H7 (cell line): ENCODE measurements around the gene MAPK12. TPM values are rescaled to one million over a fixed set of nuclear protein-coding genes. Genes with fewer than 3 reads are reported as not detected.

Source experiments
- DNase-seq: peaks from one replicate; pipeline ENCODE4 v3.0.0; 2012
- H3K27me3 ChIP-seq: 2 replicates; pipeline ENCODE4 v1.6.0; 2011; ENCODE audit warnings: mild to moderate bottlenecking, low read length; ENCODE audit not compliant: control insufficient read depth, insufficient read depth
- H3K36me3 ChIP-seq: replicated peaks from 2 replicates; pipeline ENCODE4 v1.5.1; 2011; ENCODE audit warnings: low read length; ENCODE audit not compliant: control insufficient read depth, insufficient read depth
- H3K4me3 ChIP-seq: 2 replicates; pipeline ENCODE4 v1.5.1; 2011; ENCODE audit warnings: low read depth, mild to moderate bottlenecking, control low read depth, low read length, moderate library complexity; ENCODE audit not compliant: insufficient read depth
- total RNA-seq: library from RNA; depleted of rRNA; stranded (reverse); fragments of >200 nt; shearing (Covaris generic); gene quantifications from 2 replicates; pipeline ENCODE4 v1.2.3, GENCODE V29; 2014

The MAPK12 gene
- total RNA-seq, 1 experiment from 2014 or later = 23.8 TPM

DNA sequence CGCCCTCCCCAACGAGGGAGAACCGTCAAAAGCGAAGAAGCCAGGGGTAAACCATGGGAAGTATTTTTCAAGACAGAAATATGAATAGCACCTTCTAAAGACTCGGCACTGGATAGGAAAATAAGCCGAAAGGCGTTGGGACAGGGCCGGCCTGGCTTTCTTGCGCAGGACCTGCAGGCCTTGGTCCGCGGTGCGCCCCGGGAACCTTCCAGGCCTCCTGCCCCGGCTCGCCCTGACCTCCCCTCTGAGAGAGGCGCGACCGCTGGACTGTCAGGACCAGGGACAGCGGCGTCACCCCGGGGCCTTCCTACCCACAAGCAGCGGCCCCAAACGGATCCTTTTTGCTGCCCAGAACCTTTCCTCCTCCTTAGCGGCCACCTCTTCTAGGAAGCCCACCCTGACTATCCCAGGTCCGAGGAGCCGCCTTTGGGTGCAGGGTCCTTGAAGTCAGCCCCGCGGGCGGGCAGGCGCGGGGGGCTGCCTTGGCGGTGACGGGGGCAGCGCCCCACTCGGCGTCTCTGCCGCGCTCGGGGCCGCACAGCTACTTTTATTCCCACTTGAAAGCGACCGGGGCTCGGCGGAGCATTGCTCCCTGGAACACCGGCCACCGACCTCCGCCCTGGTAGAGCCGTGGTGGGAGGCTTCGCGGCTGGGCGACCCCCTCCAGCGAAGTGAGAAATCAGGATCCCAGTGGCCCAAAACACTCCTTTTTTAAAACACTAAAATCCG lies 9.3 kb upstream of the MAPK12 start:
- Histone ChIP-seq H3K36me3 (no peaks in the 10 kb centered on the region; the same call in 1 of the 2 replicates), H3K27me3 (peaks cover 53% of the 10 kb centered on the region), H3K4me3 (peak overlapping the region; percentile 30)
- DNase-seq = peak; percentile 96

DNA sequence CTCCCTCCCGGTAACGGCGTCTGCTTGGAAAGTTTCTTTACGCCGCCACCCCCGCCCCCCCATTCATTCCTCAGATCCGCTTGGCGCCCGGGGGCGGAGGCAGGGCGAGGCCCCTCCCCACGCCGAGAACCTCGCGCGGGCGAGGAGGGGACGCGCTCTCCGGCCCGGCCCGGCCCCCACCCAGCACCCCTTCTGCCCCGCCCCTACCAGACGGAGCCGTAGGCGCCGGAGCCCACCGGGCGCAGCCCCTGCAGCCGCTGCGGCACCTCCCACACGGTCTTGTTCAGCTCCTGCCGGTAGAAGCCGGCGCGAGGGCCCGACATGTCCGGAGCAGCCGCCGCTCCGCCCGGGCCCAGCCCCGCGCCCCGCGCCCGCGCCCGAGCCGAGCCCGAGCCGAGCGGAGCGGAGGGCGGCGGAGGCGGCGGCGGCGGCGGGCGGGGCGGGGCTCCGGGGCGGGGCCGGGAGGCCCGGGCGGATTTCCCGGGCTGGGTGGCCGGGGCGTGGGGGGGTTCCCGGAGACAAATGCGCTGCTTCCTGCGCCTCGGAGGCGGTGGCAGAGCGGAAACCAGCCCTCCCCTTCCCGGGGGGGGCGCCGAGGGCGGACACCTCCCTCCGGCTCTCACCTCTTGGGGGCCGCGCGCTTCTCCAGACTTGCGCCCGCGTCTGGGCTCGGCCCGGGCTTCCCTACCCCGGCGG lies 8.6 kb upstream of the MAPK12 start, which contains the start of gene MAPK11:
Gene MAPK11 (minus strand): TSS at position 411 of the 696 bp plus-strand sequence. CDS start 88 bp downstream, at position 323.
- H3K36me3 ChIP-seq = no peaks in the 10 kb centered on the region; the same call in 1 of the 2 replicates
- peaks cover 53% of the 10 kb centered on the region for H3K27me3 ChIP-seq
- DNase-seq = peak; percentile 89
- peak within 1 kb of the TSS; percentile 30 for H3K4me3 ChIP-seq

DNA sequence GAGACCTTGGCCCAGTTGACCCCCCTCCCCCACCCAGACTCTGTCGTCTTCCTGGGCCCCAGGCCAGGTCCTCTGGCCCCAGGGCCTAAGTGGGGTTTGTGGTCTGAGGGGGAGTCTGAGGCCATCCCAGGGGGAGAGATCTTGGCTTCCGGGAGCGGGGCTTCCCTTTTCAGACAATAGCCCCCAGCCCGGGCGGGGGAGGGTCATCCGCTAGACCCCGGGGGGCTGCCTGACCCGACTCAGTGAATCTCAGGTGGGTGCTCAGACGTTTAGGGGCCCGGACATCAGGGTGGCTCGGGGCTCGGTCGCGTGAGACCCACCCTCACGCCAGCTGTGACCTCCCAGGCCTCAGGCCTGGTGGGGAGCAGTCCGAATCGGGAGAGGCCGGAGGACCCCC lies 8.1 kb upstream of the MAPK12 start:
- peaks cover 53% of the 10 kb centered on the region for H3K27me3 ChIP-seq
- DNase-seq = peak; percentile 82
- H3K36me3 ChIP-seq = no peaks in the 10 kb centered on the region; the same call in 1 of the 2 replicates
- H3K4me3 ChIP-seq = peak overlapping the region; percentile 21; the same call in 1 of the 2 replicates

DNA sequence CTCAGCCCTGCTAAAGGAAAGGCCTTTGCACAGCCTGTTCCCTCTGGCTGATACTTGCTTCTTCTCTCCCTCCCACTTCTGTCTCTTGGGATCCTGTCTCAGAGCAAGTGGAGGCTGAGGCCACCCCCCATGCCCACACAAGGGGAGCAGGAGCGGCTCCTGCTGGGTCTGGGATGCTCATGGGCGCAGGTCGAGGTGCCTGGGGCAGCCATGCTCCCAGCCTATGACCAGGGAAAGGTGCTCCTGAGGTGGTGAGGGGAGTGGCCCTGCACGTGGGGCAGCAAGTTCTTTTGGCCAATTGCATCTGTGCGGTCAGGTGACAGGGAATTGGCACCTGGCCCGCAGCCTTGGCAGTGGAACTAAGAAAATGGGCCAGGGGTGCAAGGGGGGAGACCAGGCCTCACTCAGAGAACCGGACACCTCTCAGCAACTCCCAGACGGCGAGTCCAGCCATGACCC lies 7.2 kb upstream of the MAPK12 start:
- H3K27me3 ChIP-seq = peaks cover 53% of the 10 kb centered on the region
- no peak overlapping the region for H3K4me3 ChIP-seq
- H3K36me3 ChIP-seq = no peaks in the 10 kb centered on the region
- no peak for DNase-seq

DNA sequence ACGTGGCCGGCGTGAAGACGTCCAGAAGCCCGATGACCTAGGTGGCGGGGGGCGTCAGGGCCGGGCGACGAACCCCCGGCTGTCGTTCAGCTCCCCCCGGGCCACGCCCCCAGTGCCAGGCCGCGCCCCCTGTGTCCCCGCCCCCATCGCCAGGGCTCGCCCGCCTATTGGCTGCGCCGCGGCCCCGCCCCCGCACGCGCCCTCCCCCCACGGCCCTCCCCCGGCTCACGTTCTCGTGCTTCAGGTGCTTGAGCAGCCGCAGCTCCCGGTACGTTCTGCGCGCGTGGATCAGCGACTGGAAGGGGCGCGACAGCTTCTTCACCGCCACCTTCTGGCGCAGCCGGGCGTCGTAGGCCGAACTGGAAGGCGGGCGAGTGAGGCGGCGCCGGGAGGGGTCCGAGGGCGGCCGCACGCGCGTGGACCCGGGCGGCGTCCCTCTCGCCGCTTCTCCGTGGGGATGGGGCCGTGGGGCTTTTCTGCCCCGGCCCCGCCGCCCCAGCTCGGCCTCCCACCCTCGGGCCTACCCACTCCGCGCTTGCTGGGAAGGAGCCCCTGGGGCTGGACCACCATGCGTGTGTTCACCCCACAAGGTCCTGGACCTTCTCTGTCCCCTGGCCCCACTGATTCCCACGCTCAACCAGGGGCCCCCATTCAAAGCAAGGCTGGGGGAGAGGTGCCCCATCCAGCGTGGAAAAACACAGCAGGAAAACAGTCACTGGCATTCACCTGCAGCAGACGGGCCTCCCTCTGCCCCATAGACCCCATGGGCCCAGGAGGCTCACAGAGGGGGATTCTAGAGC lies 6.3 kb upstream of the MAPK12 start:
- H3K27me3 ChIP-seq = peaks cover 53% of the 10 kb centered on the region
- DNase-seq = peak; percentile 86
- no peaks in the 10 kb centered on the region for H3K36me3 ChIP-seq
- H3K4me3 ChIP-seq = peak overlapping the region; percentile 24

DNA sequence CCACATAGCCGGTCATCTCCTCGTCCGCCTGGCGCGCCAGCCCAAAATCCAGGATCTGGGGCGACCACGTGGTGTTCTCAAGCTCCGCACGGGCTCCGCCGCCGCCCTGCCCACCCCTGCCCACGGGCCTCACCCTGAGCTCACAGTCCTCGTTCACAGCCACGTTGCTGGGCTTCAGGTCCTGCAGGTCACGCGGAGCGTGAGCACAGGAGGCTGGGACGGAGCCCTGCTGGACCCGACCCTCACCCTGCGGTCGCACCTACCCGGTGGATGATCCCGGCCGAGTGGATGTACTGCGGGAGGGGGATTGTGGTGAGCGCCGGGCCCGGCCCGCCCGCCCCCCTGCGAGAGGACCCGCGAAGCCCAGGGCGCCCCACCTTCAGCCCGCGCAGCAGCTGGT lies 5.5 kb upstream of the MAPK12 start:
- no peak for DNase-seq
- peak overlapping the region; percentile 24 for H3K4me3 ChIP-seq
- no peaks in the 10 kb centered on the region for H3K36me3 ChIP-seq
- H3K27me3 ChIP-seq = peaks cover 55% of the 10 kb centered on the region

DNA sequence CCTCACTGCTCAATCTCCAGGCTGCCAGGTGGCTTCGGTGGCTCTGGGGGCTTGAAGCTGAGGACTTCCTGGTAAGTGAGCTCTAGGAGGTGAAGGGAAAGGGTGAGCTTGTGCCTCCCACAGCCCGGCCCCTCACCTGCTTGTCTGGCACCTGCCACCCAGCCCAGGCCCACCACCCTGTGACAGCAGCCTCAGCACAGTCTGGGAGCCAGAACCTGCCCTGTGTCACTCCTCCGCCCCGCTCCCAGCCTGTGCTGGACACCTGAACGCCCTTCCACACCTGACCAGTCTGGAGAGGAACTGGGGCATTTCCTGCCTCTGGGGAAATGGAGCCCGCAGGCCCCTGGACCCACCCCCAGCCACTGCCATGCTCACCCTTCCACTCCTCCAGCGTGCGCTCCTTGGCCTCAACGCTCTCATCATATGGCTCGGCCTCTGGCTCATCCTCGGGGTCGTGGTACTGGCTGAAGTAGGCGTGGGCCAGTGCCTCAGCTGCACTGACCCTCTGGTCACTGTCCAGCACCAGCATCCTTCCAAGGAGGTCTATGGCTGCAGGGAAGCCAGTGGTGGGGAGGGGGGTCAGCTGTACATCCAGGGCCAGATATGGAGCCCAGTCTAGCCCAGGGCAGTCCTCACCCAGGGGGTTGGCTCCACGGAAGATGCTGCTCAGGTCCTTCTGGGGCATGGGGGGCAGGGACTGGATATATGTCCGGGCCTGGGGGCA lies 3.6 kb upstream of the MAPK12 start:
- Histone ChIP-seq H3K36me3 (no peaks in the 10 kb centered on the region), H3K4me3 (no peak overlapping the region), H3K27me3 (peaks cover 53% of the 10 kb centered on the region)
- no peak for DNase-seq

DNA sequence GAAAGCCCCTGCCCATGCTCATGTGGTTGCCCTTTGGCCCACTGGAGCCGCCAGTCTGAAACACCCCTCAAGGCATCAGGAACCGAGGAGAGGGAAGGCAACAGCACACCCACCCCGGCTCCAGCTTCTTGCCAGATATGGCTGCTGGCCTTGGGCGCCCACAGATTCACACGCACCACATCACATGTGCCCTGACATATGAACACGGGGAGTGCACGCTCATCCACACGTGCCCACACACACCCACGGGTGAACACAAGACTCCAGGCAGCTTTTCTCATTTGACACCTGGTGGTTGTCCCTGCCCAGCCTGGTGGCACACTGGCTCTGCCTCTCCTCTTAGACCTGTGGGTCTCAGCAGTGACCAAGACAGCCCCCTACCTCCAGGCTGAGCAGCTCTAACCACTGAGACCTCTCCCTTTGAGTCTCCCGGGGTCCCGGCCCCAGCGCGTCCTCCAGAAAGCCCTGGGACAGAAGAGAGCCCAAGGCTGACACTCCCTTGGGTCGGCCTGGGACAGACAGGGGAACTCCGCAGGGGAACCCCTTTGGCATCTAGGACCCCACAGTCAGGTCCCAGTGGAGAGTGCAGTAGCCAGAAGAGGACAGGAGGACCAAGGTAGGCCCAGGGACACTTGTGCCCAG lies 2.7 kb upstream of the MAPK12 start:
- H3K27me3 ChIP-seq = peaks cover 47% of the 10 kb centered on the region
- DNase-seq = no peak
- no peaks in the 10 kb centered on the region for H3K36me3 ChIP-seq
- H3K4me3 ChIP-seq = no peak overlapping the region

DNA sequence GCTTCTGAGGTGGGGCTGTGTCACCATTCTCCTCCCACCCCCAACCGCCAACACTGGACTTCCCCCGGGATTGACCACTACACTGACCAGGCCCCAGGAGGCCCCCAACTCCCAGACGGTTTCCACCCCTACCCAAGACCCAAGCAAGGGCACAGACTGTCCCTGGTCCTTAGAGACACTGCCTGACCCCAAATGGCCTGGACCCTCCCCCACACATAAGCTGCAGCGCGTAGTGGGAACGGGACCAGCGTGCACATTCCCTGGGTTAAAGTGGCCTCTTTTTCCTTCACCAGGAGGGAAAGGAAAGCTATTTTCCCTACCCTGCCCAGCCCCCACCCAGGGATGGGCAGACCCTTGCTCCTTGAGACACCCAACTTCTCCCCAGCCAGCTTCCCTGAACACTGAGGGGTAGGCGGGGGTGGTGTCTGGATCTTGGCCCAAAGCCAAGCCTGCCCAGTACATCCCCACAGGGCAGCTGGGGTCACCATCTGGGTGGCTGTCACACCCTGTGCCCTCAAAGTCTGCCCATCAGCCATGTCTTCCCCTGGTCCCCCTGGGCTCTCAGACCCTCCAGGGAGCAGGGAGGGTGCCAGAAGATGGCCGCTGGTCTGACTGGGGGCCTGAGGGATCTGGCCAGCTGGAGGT lies 1.6 kb upstream of the MAPK12 start:
- no peak for DNase-seq
- Histone ChIP-seq H3K36me3 (no peaks in the 10 kb centered on the region), H3K4me3 (no peak overlapping the region), H3K27me3 (peaks cover 36% of the 10 kb centered on the region)

DNA sequence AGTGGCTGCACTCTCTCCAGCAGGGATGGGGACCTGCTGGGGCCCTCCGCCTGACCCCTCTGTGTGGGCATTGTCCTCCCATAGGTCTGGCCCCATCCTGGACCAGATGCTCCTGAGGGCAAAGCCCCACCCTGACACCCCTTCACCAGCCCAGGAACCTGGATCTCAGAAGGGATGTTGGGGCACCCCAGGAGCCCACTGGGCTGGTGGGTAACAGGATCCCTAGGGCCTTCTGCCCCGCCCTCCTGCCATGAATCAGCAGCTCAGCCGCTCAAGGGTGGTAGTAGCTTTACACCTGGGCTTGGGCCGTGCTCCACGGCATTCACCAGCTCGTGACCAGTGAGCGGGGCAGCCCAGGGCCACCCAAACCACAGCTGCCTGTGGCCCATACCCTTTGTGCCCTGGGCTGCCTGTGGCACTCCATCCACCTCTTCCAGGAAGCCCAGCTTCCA lies 1.0 kb upstream of the MAPK12 start:
- Histone ChIP-seq H3K36me3 (no peaks in the 10 kb centered on the region), H3K27me3 (peaks cover 31% of the 10 kb centered on the region), H3K4me3 (no peak overlapping the region)
- no peak for DNase-seq

DNA sequence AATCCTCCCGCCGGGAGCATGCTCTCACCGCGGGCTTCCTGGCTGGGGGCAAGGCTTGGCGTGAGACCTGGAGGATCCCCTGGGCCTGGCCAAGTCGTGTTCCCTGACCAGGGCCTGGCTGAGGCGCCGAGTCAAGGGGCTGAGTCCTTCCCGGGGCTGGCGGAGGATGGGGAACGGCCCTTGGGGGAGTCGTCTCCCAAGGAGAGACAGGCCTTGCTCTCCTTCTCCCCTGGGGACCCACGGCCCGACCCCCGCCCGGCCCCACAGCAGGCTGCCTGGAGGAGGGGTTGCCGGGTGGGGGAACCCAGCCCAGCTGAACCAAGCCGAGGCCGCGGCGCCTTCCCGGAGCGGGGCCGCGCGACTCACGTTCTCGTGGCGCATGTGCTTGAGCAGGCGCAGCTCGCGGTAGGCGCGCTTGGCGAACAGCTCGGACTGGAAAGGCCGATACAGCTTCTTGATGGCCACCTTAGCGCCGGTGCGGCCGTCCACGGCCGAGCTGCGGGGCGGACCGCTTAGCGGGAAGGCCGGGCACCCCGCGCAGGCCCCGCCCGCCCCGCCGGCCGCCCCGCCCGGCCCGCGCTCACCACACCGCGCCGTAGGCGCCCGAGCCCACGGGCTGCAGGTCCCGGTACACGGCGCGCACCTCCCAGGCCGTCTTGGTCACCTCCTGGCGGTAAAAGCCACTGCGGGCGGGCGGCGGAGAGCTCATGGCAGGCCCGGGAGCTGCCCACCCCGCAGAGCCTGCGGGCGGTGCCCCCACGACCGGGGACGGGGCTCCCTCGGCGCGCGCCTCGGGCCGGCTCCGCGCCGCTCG lies 475 bp downstream of the MAPK12 start:
- Histone ChIP-seq H3K36me3 (no peaks in the 10 kb centered on the region), H3K4me3 (peak overlapping the region; percentile 62), H3K27me3 (peaks cover 18% of the 10 kb centered on the region)
- DNase-seq = peak; percentile 87

DNA sequence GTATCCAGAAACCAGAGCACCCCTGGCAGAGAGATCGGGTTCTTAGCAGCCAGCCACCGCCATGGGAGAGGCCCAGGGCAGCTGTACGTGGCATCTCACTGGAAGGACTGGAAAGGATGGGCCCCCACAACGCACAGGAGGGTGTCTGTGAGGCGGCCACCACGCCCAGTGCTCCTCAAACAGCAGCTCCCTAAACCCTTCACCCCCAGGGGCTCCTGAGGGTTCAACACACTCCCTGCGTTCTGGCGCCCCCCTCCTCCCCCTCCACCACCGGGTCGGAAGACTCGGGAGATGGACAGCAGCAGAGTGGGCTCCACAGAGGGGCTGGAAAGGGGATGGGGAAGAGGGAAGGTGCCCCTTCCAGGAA lies 1.1 kb downstream of the MAPK12 start:
- Histone ChIP-seq H3K36me3 (no peaks in the 10 kb centered on the region), H3K4me3 (peak overlapping the region; percentile 62), H3K27me3 (peaks cover 18% of the 10 kb centered on the region)
- no peak for DNase-seq

DNA sequence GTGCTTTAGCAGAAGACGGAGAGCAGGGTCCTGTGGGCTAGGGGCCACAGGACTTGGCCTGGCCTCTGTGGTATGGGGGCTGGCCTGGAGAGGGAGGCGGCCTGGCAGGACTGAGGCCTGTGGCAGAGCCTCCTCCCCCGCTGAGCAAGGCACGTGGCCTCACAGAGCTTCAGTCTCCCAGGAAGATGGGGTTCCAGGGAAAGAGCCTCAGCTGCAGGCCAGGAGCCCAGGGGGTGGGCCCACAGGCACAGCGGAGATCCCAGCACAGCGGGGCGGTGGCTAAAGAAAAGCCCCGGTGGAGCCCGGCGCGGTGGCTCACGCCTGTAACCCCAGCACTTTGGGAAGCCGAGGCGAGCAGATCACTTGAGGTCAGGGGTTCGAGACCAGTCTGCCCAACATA lies 2.2 kb downstream of the MAPK12 start:
- no peak overlapping the region for H3K4me3 ChIP-seq
- peaks cover 18% of the 10 kb centered on the region for H3K27me3 ChIP-seq
- no peak for DNase-seq
- H3K36me3 ChIP-seq = no peaks in the 10 kb centered on the region
